ENCODE data around the gene CTAGE8.
"Not testable (repeated sequence)": the region's sequence is repeated elsewhere in the genome, so short reads cannot be mapped to it uniquely, and the experiment has no call there.

Gene CTAGE8

GRCh38 chr7:144255471-144255897, 13.6 kb downstream of the CTAGE8 start:
- no peak for DNase-seq (ENCODE audit: low read depth)

- DNase-seq (ENCODE audit: low read depth), result not testable (repeated sequence)
Observed at GRCh38 chr7:144252307-144252706, 16.8 kb downstream of the CTAGE8 start.

DNA sequence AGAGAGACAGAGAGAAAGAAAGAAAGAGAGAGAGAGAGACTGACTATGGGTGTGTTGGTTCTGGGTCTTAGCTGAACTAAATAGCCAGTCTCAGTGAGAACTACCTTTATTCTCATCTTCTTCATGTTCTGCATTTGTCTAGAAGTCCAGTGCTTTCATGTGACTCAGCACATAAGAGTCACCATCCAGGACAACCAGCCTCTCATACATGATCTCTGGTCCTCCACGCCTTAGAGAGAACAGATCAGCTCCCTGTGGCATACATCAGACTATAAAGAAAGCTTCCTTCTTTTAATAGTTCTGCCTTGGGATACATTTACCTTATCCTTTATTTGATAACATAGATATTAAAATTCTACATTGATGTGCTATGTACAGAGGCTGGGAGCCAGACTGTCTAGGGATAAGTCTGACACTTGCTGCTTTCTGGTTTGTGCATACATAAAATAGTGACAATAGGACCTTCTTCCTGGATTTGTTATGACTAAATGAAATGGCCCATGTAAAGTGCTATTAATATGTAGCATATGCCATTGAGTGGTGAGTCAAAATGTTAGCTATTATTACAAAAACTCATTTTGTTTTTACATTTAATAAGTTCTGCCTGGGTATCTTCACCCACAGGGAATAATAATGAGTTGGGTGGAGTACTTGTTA, 21.3 kb downstream of the CTAGE8 start:
- not testable (repeated sequence) for DNase-seq (ENCODE audit: low read depth)

GRCh38 chr7:144246967-144247366, 22.1 kb downstream of the CTAGE8 start:
- DNase-seq (ENCODE audit: low read depth), result not testable (repeated sequence)

DNA sequence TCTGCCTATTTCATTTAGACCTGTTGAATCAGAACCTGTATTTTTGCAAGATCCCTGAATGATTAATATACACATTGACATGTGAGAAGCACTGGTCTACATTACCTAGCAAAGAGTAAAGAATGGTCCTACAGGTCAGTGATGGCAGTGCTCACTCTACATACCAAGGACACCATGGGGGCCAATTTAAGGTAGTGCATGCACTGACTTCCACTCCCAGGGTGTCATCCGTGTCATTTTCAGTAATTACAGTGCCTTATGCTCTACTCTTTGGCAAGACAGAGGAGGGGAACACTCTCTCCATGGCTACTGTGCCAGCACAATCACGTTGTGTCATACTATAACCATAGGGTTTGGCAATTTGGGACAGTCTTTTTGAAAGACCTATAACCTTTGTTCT, 23.7 kb downstream of the CTAGE8 start:
- DNase-seq (ENCODE audit: low read depth), result not testable (repeated sequence)

DNA sequence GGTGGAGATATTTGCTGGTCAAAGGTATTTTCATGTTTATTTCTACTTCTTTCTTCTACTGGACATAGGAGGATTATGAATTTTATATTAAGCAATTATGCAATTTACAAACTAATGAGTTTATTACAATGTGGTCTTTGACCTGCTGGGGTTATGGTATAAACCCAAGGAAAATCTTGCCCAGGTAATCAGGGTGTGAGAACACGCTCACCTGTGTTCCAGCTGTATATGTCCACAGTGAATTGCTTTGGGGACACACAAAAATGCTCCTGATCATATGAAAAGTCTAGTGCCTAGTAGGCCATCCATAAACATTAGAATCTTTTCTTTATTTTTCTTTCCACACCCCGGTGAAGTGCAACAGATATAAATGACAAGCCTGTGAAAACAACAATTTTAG, 29.7 kb downstream of the CTAGE8 start, which contains the start of gene OR2A42:
Gene OR2A42 (minus strand): TSS at position 241 of the 400 bp plus-strand sequence. CDS start 6,762 bp downstream, outside the sequence.
- not testable (repeated sequence) for DNase-seq (ENCODE audit: low read depth)

GRCh38 chr7:144238530-144239082, 30.5 kb downstream of the CTAGE8 start:
- not testable (repeated sequence) for DNase-seq (ENCODE audit: low read depth)

DNA sequence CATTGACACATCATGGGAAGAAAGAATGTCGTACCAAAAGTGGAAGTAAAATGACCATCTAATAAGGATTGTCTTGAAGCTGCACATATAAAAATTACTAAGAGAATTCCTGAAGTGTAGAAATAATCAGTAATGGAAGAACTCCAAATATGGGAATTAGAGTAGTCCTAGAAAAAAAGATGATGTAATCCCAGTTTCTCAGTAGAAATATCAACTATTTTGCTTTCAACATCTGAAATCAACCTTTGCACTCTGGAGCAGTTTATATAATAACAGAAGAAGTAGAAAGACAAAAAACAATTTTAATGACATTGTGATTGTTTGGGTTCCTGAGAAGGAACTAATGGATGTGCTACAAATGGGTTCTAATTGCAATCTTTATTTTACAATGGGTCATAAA, 36.0 kb downstream of the CTAGE8 start:
- DNase-seq (ENCODE audit: low read depth), result not testable (repeated sequence)

- not testable (repeated sequence) for DNase-seq (ENCODE audit: low read depth)
Observed at GRCh38 chr7:144231027-144231426, 38.1 kb downstream of the CTAGE8 start.

DNA sequence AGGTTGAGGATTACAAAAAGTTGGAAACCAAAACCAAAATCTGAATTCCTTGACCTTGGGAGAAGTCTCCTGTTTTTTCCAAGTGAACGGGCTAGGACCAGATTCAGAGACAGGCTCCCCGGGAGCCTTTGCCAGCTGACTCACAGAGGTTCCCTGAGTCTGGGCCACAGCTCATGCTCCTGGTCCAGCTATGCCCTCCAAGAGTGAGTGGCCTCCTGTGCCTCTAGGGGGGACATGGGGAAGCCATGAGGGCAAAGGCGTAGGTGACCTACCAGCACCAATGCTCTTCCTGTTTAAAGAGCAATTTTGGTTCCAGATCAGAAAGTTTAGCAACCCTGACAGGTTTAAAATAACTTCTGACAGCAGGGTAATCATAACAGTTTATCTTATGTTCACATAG, 40.3 kb downstream of the CTAGE8 start:
- not testable (repeated sequence) for DNase-seq (ENCODE audit: low read depth)

GRCh38 chr7:144226866-144227265, 42.2 kb downstream of the CTAGE8 start:
- not testable (repeated sequence) for DNase-seq (ENCODE audit: low read depth)

DNA sequence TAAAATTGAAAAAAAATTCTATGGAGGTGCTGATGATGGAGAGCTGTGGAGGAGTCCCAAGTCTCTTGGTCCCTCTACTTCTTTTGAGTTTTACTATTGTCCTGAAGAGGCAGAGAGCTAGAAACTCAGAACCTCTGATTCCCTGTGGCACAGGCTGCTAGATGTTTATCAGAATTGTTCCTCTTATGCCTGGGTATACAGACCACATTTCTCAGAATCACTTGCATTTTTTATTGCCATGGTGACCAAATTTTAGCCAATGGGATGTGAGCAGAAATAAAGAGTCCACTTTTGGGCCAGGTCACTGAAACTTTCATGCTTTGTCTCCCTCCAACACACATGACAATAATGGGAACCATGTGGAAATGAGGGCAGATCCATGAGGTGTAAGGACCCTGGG, 45.4 kb downstream of the CTAGE8 start:
- not testable (repeated sequence) for DNase-seq (ENCODE audit: low read depth)

GRCh38 chr7:144220531-144220930, 48.6 kb downstream of the CTAGE8 start:
- DNase-seq (ENCODE audit: low read depth), result not testable (repeated sequence)

DNA sequence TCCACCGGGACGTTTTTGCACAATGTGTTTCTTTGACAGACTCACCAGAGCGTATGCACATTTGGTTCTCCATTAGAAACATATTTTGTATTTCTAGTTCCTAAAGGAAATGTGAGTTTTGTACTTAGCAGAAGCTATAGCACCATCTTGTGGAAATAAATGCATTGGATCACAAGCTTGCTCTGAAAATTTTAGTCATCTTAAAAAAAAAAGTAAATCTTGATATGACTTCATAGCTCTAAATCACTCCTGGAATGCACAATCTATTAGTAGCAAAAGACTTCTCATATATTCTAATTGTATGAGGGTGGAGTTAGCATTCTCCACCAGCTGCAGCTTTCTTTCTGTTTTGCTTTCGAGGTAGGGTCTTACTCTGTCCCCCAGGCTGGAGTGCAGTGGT, 49.9 kb downstream of the CTAGE8 start:
- not testable (repeated sequence) for DNase-seq (ENCODE audit: low read depth)

DNA sequence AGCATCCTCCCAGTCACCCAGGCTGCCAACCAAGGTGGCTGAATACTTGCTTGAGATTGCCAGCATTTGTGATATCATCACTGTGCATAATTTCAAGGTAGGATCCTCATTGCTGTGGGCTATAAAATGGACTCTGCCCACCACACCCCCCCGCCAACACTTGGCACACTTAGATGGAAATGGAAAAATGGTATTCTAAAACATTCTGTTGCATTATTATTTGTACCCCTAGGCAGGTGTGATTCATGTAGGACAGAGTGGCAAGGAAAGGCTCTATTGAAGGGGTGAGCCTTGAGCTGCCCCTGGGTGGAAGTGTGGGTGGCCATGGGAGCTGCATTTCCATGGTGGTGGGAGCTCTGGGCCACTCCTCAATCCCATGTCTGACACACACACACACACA, 50.5 kb downstream of the CTAGE8 start:
- not testable (repeated sequence) for DNase-seq (ENCODE audit: low read depth)

DNA sequence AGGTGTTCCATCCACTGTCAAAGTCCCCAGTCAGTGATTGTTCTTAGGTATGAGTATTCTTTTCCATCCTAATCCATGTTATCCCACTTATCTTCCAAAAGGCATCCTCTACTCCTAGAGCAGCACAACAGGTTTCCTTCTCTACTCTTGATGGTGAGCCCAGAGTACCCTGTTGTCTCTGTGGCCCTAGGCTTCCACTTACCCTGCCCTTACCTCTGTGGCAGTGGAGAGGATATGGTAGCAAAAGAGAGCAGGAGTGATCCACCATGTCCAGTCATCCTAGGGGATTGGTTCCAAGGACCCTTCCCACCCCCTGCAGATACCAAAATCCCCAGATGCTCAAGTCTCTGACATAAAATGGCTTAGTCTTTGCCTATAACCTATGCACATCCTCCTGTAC, 51.9 kb downstream of the CTAGE8 start:
- DNase-seq (ENCODE audit: low read depth), result not testable (repeated sequence)
